ENCODE results near the gene RESF1. TPM values are rescaled to one million over a fixed set of nuclear protein-coding genes. Genes with fewer than 3 reads are reported as not detected.
"Not testable (repeated sequence)": the region's sequence is repeated elsewhere in the genome, so short reads cannot be mapped to it uniquely, and the experiment has no call there.

The RESF1 gene
- total RNA-seq, 1 experiment from 2014 or later = 172 TPM

- H2BK5ac ChIP-seq (ENCODE audit: insufficient read length, low read length) = no peak overlapping the region
- H3K14ac ChIP-seq (ENCODE audit: insufficient read depth, low read length) = no peak overlapping the region
- no peaks in the 10 kb centered on the region for H3K27me3 Mint-ChIP-seq (ENCODE audit: low read depth)
- H3K23me2 ChIP-seq (ENCODE audit: insufficient read length, low read depth, low read length, poor library complexity, severe bottlenecking) = no peaks in the 10 kb centered on the region
- H2BK12ac ChIP-seq (ENCODE audit: insufficient read length, low read depth, low read length) = no peak overlapping the region
- H3T11ph ChIP-seq (ENCODE audit: low read length) = no peak overlapping the region
- peaks cover 39 to 57% of the 10 kb centered on the region in 2 experiments for H3K9me3 Mint-ChIP-seq
- TF ChIP-seq CTCF (conservative IDR thresholded peaks at IDR 0.05) = no peak
- peaks cover 9% of the 10 kb centered on the region for H3K9me3 ChIP-seq (ENCODE audit: control insufficient read depth, low read depth, low read length)
- no peak overlapping the region for H2BK20ac ChIP-seq (ENCODE audit: low read depth, low read length, poor library complexity, severe bottlenecking)
- H3K36me3 Mint-ChIP-seq (ENCODE audit: insufficient read depth in 1 of 3, low read depth in 3 of 3) = peaks cover 25 to 55% (median 44%) of the 10 kb centered on the region in 3 experiments
- H3K4me1 Mint-ChIP-seq = peaks cover 3 to 12% of the 10 kb centered on the region in 2 experiments
- H3K27ac ChIP-seq (ENCODE audit: insufficient read length, low read depth, low read length) = no peak overlapping the region
- no peaks in the 10 kb centered on the region for H3K79me1 ChIP-seq (ENCODE audit: insufficient read depth, low read depth, low read length, poor library complexity, severe bottlenecking)
- H2AK5ac ChIP-seq (ENCODE audit: insufficient read length, low read length) = no peak overlapping the region
- H3K27me3 ChIP-seq (ENCODE audit: insufficient read depth, low read length) = no peaks in the 10 kb centered on the region; the same call in 1 of the 2 replicates
- H3K56ac ChIP-seq (ENCODE audit: insufficient read length, low read depth, low read length) = no peak overlapping the region
- no peak overlapping the region for H2BK15ac ChIP-seq (ENCODE audit: low read depth, low read length)
- no peak for DNase-seq
- H3K4ac ChIP-seq (ENCODE audit: low read depth, low read length) = no peak overlapping the region
- no peak overlapping the region for H4K5ac ChIP-seq (ENCODE audit: insufficient read length, low read depth, low read length)
- no peak overlapping the region for H3K4me3 Mint-ChIP-seq
- H3K79me2 ChIP-seq (ENCODE audit: insufficient read depth, low read length) = no peaks in the 10 kb centered on the region
- no CpG with 5 or more reads among the region's 6 CpGs for WGBS (ENCODE audit: extremely low coverage, insufficient read length, low lambda C conversion rate)
- no peak overlapping the region for H3K23ac ChIP-seq (ENCODE audit: insufficient read length, low read depth, low read length)
- H3K27ac Mint-ChIP-seq = no peak overlapping the region
- H3K9ac ChIP-seq (ENCODE audit: extremely low read depth, insufficient read length, low read length) = no peak overlapping the region
- H4K20me1 ChIP-seq (ENCODE audit: control insufficient read depth, insufficient read depth, insufficient read length) = no peaks in the 10 kb centered on the region
- no peak overlapping the region for H3K18ac ChIP-seq (ENCODE audit: insufficient read length, low read depth, low read length)
- no peak overlapping the region for H4K8ac ChIP-seq (replicated peaks; ENCODE audit: insufficient read length, low read depth, low read length)
- no peaks in the 10 kb centered on the region; the same call in 1 of the 2 replicates for H3K4me1 ChIP-seq (ENCODE audit: insufficient read depth, low read length)
- H2AFZ ChIP-seq (ENCODE audit: low read length) = no peak overlapping the region
- no peak overlapping the region for H2BK120ac ChIP-seq (ENCODE audit: low read depth, low read length, poor library complexity, severe bottlenecking)
- H4K91ac ChIP-seq (ENCODE audit: insufficient read length, low read depth, low read length) = no peak overlapping the region
- H3K4me2 ChIP-seq (ENCODE audit: insufficient read depth, insufficient read length, low read length) = no peak overlapping the region
These were observed 11.2 kb upstream of the RESF1 start for GRCh38 chr12:31947971-31948370.

GRCh38 chr12:31948697-31949359, 10.4 kb upstream of the RESF1 start:
- not testable (repeated sequence) for H4K5ac ChIP-seq (ENCODE audit: insufficient read length, low read depth, low read length); H3K27ac Mint-ChIP-seq; H2BK12ac ChIP-seq (ENCODE audit: insufficient read length, low read depth, low read length); H4K8ac ChIP-seq (replicated peaks; ENCODE audit: insufficient read length, low read depth, low read length); H3K4me2 ChIP-seq (ENCODE audit: insufficient read depth, insufficient read length, low read length); H2AFZ ChIP-seq (ENCODE audit: low read length); H2BK120ac ChIP-seq (ENCODE audit: low read depth, low read length, poor library complexity, severe bottlenecking); H3K18ac ChIP-seq (ENCODE audit: insufficient read length, low read depth, low read length); H3K27ac ChIP-seq (ENCODE audit: insufficient read length, low read depth, low read length); H3K27me3 ChIP-seq (ENCODE audit: insufficient read depth, low read length); H3K23ac ChIP-seq (ENCODE audit: insufficient read length, low read depth, low read length); H3K14ac ChIP-seq (ENCODE audit: insufficient read depth, low read length); H4K20me1 ChIP-seq (ENCODE audit: control insufficient read depth, insufficient read depth, insufficient read length); H3K79me1 ChIP-seq (ENCODE audit: insufficient read depth, low read depth, low read length, poor library complexity, severe bottlenecking); H3K9me3 ChIP-seq (ENCODE audit: control insufficient read depth, low read depth, low read length); H2AK5ac ChIP-seq (ENCODE audit: insufficient read length, low read length); H3T11ph ChIP-seq (ENCODE audit: low read length); H3K23me2 ChIP-seq (ENCODE audit: insufficient read length, low read depth, low read length, poor library complexity, severe bottlenecking); DNase-seq; H3K79me2 ChIP-seq (ENCODE audit: insufficient read depth, low read length); H3K4ac ChIP-seq (ENCODE audit: low read depth, low read length); H2BK15ac ChIP-seq (ENCODE audit: low read depth, low read length); H4K91ac ChIP-seq (ENCODE audit: insufficient read length, low read depth, low read length); H3K27me3 Mint-ChIP-seq (ENCODE audit: low read depth); H3K56ac ChIP-seq (ENCODE audit: insufficient read length, low read depth, low read length); H3K4me1 ChIP-seq (ENCODE audit: insufficient read depth, low read length); H2BK20ac ChIP-seq (ENCODE audit: low read depth, low read length, poor library complexity, severe bottlenecking); H3K9ac ChIP-seq (ENCODE audit: extremely low read depth, insufficient read length, low read length); H2BK5ac ChIP-seq (ENCODE audit: insufficient read length, low read length); H3K4me3 Mint-ChIP-seq
- Mint-ChIP-seq H3K36me3 (ENCODE audit: insufficient read depth in 1 of 3, low read depth in 3 of 3) (peaks cover 23 to 50% (median 39%) of the 10 kb centered on the region in 3 experiments), H3K4me1 (peaks cover 3 to 17% of the 10 kb centered on the region in 2 experiments), H3K9me3 (peaks cover 35 to 48% of the 10 kb centered on the region in 2 experiments)
- WGBS (ENCODE audit: extremely low coverage, insufficient read length, low lambda C conversion rate) = no CpG with 5 or more reads among the region's 3 CpGs
